Endometrium (tissue), 2 donors: ENCODE measurements around the gene FCHSD2.
"Not testable (repeated sequence)": the region's sequence is repeated elsewhere in the genome, so short reads cannot be mapped to it uniquely, and the experiment has no call there.

Source experiments
- FAIRE-seq: peaks from 2 replicates; lab custom pipeline; 2012; peaks lifted over from hg19 to GRCh38; lab: Jason Lieb, UNC
- donor health status: control.
- donor health status: control.

Gene FCHSD2

GRCh38 chr11:72817966-72818365 lies 324.2 kb downstream of the FCHSD2 start:
- no peak for FAIRE-seq

- no peak for FAIRE-seq
These were observed 325.6 kb downstream of the FCHSD2 start for GRCh38 chr11:72816404-72816990.

GRCh38 chr11:72815110-72815618 lies 327.0 kb downstream of the FCHSD2 start:
- no peak for FAIRE-seq

GRCh38 chr11:72814286-72815109 lies 327.6 kb downstream of the FCHSD2 start, which contains the start of gene ATG16L2:
Gene ATG16L2, plus strand, starts transcription at chr11:72814411. Its CDS starts 35 bp downstream, at chr11:72814446.
- no peak for FAIRE-seq

- FAIRE-seq = no peak
These were observed 328.3 kb downstream of the FCHSD2 start for GRCh38 chr11:72813740-72814285.

- no peak for FAIRE-seq
These were observed 329.0 kb downstream of the FCHSD2 start for GRCh38 chr11:72812967-72813739.

- FAIRE-seq = no peak
These were observed 329.5 kb downstream of the FCHSD2 start for GRCh38 chr11:72812604-72812966.

GRCh38 chr11:72811686-72812085 lies 330.4 kb downstream of the FCHSD2 start:
- FAIRE-seq = not testable (repeated sequence)

- no peak for FAIRE-seq
These were observed 333.8 kb downstream of the FCHSD2 start for GRCh38 chr11:72808331-72808798.

- FAIRE-seq = no peak
These were observed 334.3 kb downstream of the FCHSD2 start for GRCh38 chr11:72807792-72808191.

- no peak for FAIRE-seq
These were observed 335.0 kb downstream of the FCHSD2 start for GRCh38 chr11:72807021-72807693.

- FAIRE-seq = not testable (repeated sequence)
These were observed 335.7 kb downstream of the FCHSD2 start for GRCh38 chr11:72806378-72806777.

GRCh38 chr11:72805216-72805615 lies 336.9 kb downstream of the FCHSD2 start:
- no peak for FAIRE-seq

- FAIRE-seq = no peak
These were observed 339.3 kb downstream of the FCHSD2 start for GRCh38 chr11:72802822-72803221.

GRCh38 chr11:72799441-72799840 lies 342.7 kb downstream of the FCHSD2 start:
- FAIRE-seq = no peak

GRCh38 chr11:72798361-72798760 lies 343.8 kb downstream of the FCHSD2 start:
- FAIRE-seq = no peak

GRCh38 chr11:72793425-72794367 lies 348.4 kb downstream of the FCHSD2 start, which contains the start of gene STARD10:
Gene STARD10, minus strand, starts transcription at chr11:72794047. Its CDS starts 12,866 bp downstream, at chr11:72781181.
- FAIRE-seq = peak; percentile 83

- FAIRE-seq = no peak
These were observed 349.1 kb downstream of the FCHSD2 start for GRCh38 chr11:72793076-72793424.

GRCh38 chr11:72792437-72793021 lies 349.6 kb downstream of the FCHSD2 start:
- no peak for FAIRE-seq

- FAIRE-seq = not testable (repeated sequence)
These were observed 350.9 kb downstream of the FCHSD2 start for GRCh38 chr11:72791228-72791627.
